GM12878 (cell line): Measurements from ENCODE around the gene GEMIN7. TPM values are rescaled to one million over a fixed set of nuclear protein-coding genes. Genes with fewer than 3 reads are reported as not detected.

Source experiments
- ATAC-seq: fragments of 200-7000 bp; cut with Tn5 transposase; 3 replicates; pipeline ENCODE4 v1.9.1; 2020; ENCODE audit warnings: mild to moderate bottlenecking, moderate library complexity
- BruUV-seq: library from RNA; stranded (reverse); fragments of 400-500 nt; replicated peaks from 2 replicates; lab custom pipeline; 2021; lab: Mats Ljungman, UMichigan
- CTCF ChIA-PET: fragments of 300-600 bp; sonication (Branson Sonifier 250); formaldehyde crosslinking; extraction: SDS; loops from one replicate; lab custom pipeline; 2021; ENCODE audit warnings: inconsistent platforms; lab: Yijun Ruan, JAX
- POLR2A ChIA-PET: fragments of 350-600 bp; formaldehyde crosslinking; extraction: SDS; loops from one replicate; lab custom pipeline; 2021; ENCODE audit warnings: inconsistent platforms; lab: Charles Lee
- RAD21 ChIA-PET: fragments of 300-600 bp; sonication (Branson Sonifier 250); formaldehyde crosslinking; loops from one replicate; lab custom pipeline; 2023; ENCODE audit warnings: antibody characterized with exemption; ENCODE audit not compliant: unreplicated experiment; lab: Charles Lee
- SMC1A ChIA-PET: fragments of 300-600 bp; sonication (Branson Sonifier 250); formaldehyde crosslinking; loops from one replicate; lab custom pipeline; 2023; ENCODE audit not compliant: unreplicated experiment, uncharacterized antibody; lab: Charles Lee
- DNase-seq: peaks from one replicate; pipeline ENCODE4 v3.0.0-alpha.2; 2011; ENCODE audit warnings: low read depth, low spot score
- FAIRE-seq: peaks from 3 replicates; lab custom pipeline; 2011; peaks lifted over from hg19 to GRCh38; lab: Jason Lieb, UNC
- H2AFZ ChIP-seq: 2 replicates; pipeline ENCODE4 v1.6.0; 2011; ENCODE audit warnings: low read depth, low read length, control low read depth; ENCODE audit not compliant: control insufficient read depth
- H3K27ac ChIP-seq: 2 replicates; pipeline ENCODE4 v1.5.1; 2011; ENCODE audit warnings: control low read depth; ENCODE audit not compliant: control insufficient read depth, insufficient read depth
- H3K27me3 ChIP-seq, 2 experiments: replicated peaks in 1 of 2; 2 replicates each; pipeline versions ENCODE4 v1.6.0 to v1.6.1; 2011; ENCODE audit warnings: low read length in 1 of 2; ENCODE audit not compliant: control insufficient read depth in 2 of 2, insufficient read depth in 2 of 2
- H3K36me3 ChIP-seq, 2 experiments: 2 replicates each; pipeline ENCODE4 v1.5.1; 2011; ENCODE audit warnings: low read length in 1 of 2; ENCODE audit not compliant: control insufficient read depth in 2 of 2, insufficient read depth in 2 of 2
- H3K4me1 ChIP-seq: 2 replicates; pipeline ENCODE4 v1.6.1; 2011; ENCODE audit warnings: mild to moderate bottlenecking, low read length, moderate library complexity, mixed read lengths; ENCODE audit not compliant: control insufficient read depth, insufficient read depth
- H3K4me2 ChIP-seq: 2 replicates; pipeline ENCODE4 v1.6.0; 2011; ENCODE audit warnings: control low read depth; ENCODE audit not compliant: control insufficient read depth, insufficient read depth
- H3K4me3 ChIP-seq: fragments of 200-600 bp; sonication (generic); 2 replicates; pipeline ENCODE4 v1.5.1; 2016
- H3K79me2 ChIP-seq: 2 replicates; pipeline ENCODE4 v1.6.0; 2011; ENCODE audit warnings: low read length; ENCODE audit not compliant: control insufficient read depth, insufficient read depth
- H3K9ac ChIP-seq: 2 replicates; pipeline ENCODE4 v1.8.0; 2011; ENCODE audit warnings: low read length, control low read depth, mixed read lengths; ENCODE audit not compliant: control insufficient read depth, insufficient read depth
- H3K9me3 ChIP-seq: replicated peaks from 3 replicates; pipeline ENCODE4 v1.5.1; 2011; ENCODE audit warnings: mild to moderate bottlenecking, low read length; ENCODE audit not compliant: control insufficient read depth, insufficient read depth
- H4K20me1 ChIP-seq: 2 replicates; pipeline ENCODE4 v1.6.0; 2011; ENCODE audit not compliant: control insufficient read depth, insufficient read depth
- ETV6 ChIP-seq, 2 experiments: fragments of 450-650 bp in 1 of 2; IDR thresholded peaks in 1 of 2; conservative IDR thresholded peaks in 1 of 2; 2 replicates each; pipeline ENCODE4 v1.6.1; 2014; ENCODE audit warnings: antibody characterized with exemption in 1 of 2, borderline replicate concordance in 1 of 2, low read depth in 1 of 2, mild to moderate bottlenecking in 1 of 2, moderate library complexity in 1 of 2
- FOXK2 ChIP-seq: fragments of 450-650 bp; IDR thresholded peaks from 2 replicates; pipeline ENCODE4 v1.6.1; 2017; ENCODE audit warnings: mild to moderate bottlenecking, moderate library complexity
- KAT2A ChIP-seq: conservative IDR thresholded peaks from 2 replicates; pipeline ENCODE4 v1.6.1; 2011; ENCODE audit warnings: low read depth, low read length; ENCODE audit not compliant: control insufficient read depth
- MAX ChIP-seq: IDR thresholded peaks from 2 replicates; pipeline ENCODE4 v1.6.1; 2012; ENCODE audit warnings: low read depth, low read length, improper control_type of control experiment
- MLLT1 ChIP-seq: fragments of 450-650 bp; IDR thresholded peaks from 2 replicates; pipeline ENCODE4 v1.6.1; 2016; ENCODE audit warnings: mild to moderate bottlenecking
- RAD51 ChIP-seq: fragments of 450-650 bp; IDR thresholded peaks from 2 replicates; pipeline ENCODE4 v1.6.1; 2016; ENCODE audit warnings: moderate library complexity, mild to moderate bottlenecking, inconsistent platforms
- SMAD5 ChIP-seq: IDR thresholded peaks from 2 replicates; pipeline ENCODE4 v1.6.1; 2016; ENCODE audit warnings: antibody characterized with exemption, low read depth
- ZNF24 ChIP-seq: fragments of 450-650 bp; IDR thresholded peaks from 2 replicates; pipeline ENCODE4 v1.6.1; 2017; ENCODE audit warnings: antibody characterized with exemption, mild to moderate bottlenecking
- WGBS: methylation state at CpG from one replicate; pipeline ENCODE4 v1.1.6; 2016; ENCODE audit warnings: low lambda C conversion rate; ENCODE audit not compliant: insufficient replicate concordance, insufficient coverage; ENCODE audit errors: missing lambda C conversion rate; 5-methylcytosine and 5-hydroxymethylcytosine counted together
- in situ Hi-C: fragments of 300-500 bp; cut with MboI; formaldehyde crosslinking; loops from 9 replicates; pipeline ENCODE4 v1.14.3; 2018; ENCODE audit warnings: mixed read lengths
- intact Hi-C: fragments of 100-400 bp; cut with micrococcal nuclease; formaldehyde crosslinking; loops from one replicate; pipeline ENCODE4 v1.14.2; 2022; ENCODE audit not compliant: unreplicated experiment
- polyA plus RNA-seq, 11 experiments: library from polyadenylated mRNA; depleted of rRNA in 4 of 11; unstranded in 6 of 11; stranded (reverse) in 5 of 11; fragments of >200 nt; fragmentation: Nextera tagmentation in 4 of 11; fragmentation: Illumina TruSeq in 1 of 11; extraction: Ambion mirVana in 4 of 11; extraction: Trizol in 1 of 11; gene quantifications; 1 replicate in 1 of 11; 2 replicates in 10 of 11; pipeline versions ENCODE4 v1.2.1 to v1.2.3, GENCODE V29; 2011 to 2016; ENCODE audit warnings: inconsistent platforms in 2 of 11, missing spikeins in 2 of 11, low read depth in 1 of 11
- total RNA-seq, 4 experiments: library from RNA; depleted of rRNA in 3 of 4; stranded (reverse); fragments of >200 nt in 3 of 4; fragmentation: Illumina TruSeq in 1 of 4; extraction: Trizol in 1 of 4; gene quantifications; 2 replicates each; pipeline versions ENCODE4 v1.2.1 to v1.2.3, GENCODE V29; 2013 to 2021

The GEMIN7 gene
- total and polyA plus RNA-seq, 10 of the 15 experiments (the other 5 are each of a cell fraction or from before 2014, with no cell fraction given), result 21.1 to 76.7 (median 44.9) TPM

- peaks cover 0 to 11% of the 10 kb centered on the region in 2 experiments; a peak in 3 of 4 replicates for H3K36me3 ChIP-seq
- H3K9ac ChIP-seq, result no peak overlapping the region
- H3K9me3 ChIP-seq, result no peaks in the 10 kb centered on the region
- POLR2A ChIA-PET, result interaction anchor here (0.6 to 0.8 kb wide), 2 partner anchors 9 to 45 kb away, joined by 3 to 4 read pairs; no protein-coding TSS in a partner anchor
- H3K4me3 ChIP-seq, result no peak overlapping the region
- BruUV-seq, result no TSS peak
- H3K4me2 ChIP-seq, result no peak overlapping the region
- FAIRE-seq (no peak), DNase-seq (no peak), ATAC-seq (no peak)
- WGBS, result 92% methylated on average over 7 of the region's 7 CpGs
- RAD21 ChIA-PET, result interaction anchor here (0.7 to 2.7 kb wide), 4 partner anchors 10 to 67 kb away, joined by 3 to 12 read pairs (median 4); no protein-coding TSS in a partner anchor
- no peak overlapping the region for H2AFZ ChIP-seq
- H3K27me3 ChIP-seq, result no peaks in the 10 kb centered on the region
- no peaks in the 10 kb centered on the region for H4K20me1 ChIP-seq
- in situ Hi-C loops, result no loop called here
- peaks cover 30% of the 10 kb centered on the region for H3K79me2 ChIP-seq
- TF ChIP-seq MAX, result no peak
- no peak for TF ChIP-seq FOXK2
- no peak for TF ChIP-seq ETV6 (conservative IDR thresholded peaks at IDR 0.05 in 1 of 2, IDR thresholded peaks at IDR 0.05 in 1 of 2; ENCODE audit: borderline replicate concordance in 1 of 2, low read depth in 1 of 2)
- TF ChIP-seq MLLT1, result no peak
- no peak for TF ChIP-seq KAT2A
- TF ChIP-seq ZNF24, result no peak
- TF ChIP-seq RAD51, result no peak
- TF ChIP-seq SMAD5, result no peak
- H3K27ac ChIP-seq, result no peak overlapping the region
- intact Hi-C loops, result loop anchor here (2.0 kb wide), 1 partner anchor 34 kb away; the partner anchor contains the start of gene PPP1R37
- SMC1A ChIA-PET, result interaction anchor here (0.9 to 4.6 kb wide), 6 partner anchors 9 to 60 kb away, joined by 3 to 39 read pairs (median 4); no protein-coding TSS in a partner anchor
- H3K4me1 ChIP-seq, result peaks cover 15% of the 10 kb centered on the region
- CTCF ChIA-PET, result interaction anchor here (0.8 to 4.5 kb wide), 15 partner anchors 8 to 223 kb away, joined by 3 to 39 read pairs (median 6); partner anchors contain the start of genes BLOC1S3, GEMIN7, PPP1R37 and TRAPPC6A
Observed at GRCh38 chr19:45126654-45127053, 47.6 kb downstream of the GEMIN7 start.
